MM.1S (cell line): Measurements from ENCODE around the gene UPK3B.
"Not testable (repeated sequence)": the region's sequence is repeated elsewhere in the genome, so short reads cannot be mapped to it uniquely, and the experiment has no call there.

ENCODE experiments used
- CTCF ChIP-seq: fragments of 300-600 bp; sonication (generic); IDR thresholded peaks from 2 replicates; pipeline ENCODE4 v1.5.1; 2016; ENCODE audit warnings: antibody characterized with exemption, low read length, mixed read lengths
- EZH2 ChIP-seq: fragments of 300-600 bp; sonication (generic); optimal IDR thresholded peaks from 2 replicates; pipeline ENCODE3; 2017; ENCODE audit warnings: low read depth, mild to moderate bottlenecking, antibody characterized with exemption, low read length, mixed read lengths
- EZH2phosphoT487 ChIP-seq: fragments of 300-600 bp; sonication (generic); IDR thresholded peaks from 2 replicates; pipeline ENCODE4 v1.6.1; 2018; ENCODE audit warnings: antibody characterized with exemption, low read length

- TF ChIP-seq CTCF, EZH2, EZH2phosphoT487: not testable (repeated sequence)
Measured at GRCh38 chr7:76485822-76486610, 24.3 kb upstream of the UPK3B start.
